Measurements from ENCODE around the gene EIF3A. TPM values are rescaled to one million over a fixed set of nuclear protein-coding genes. Genes with fewer than 3 reads are reported as not detected.

The EIF3A gene
- total RNA-seq: 91.2 and 117 TPM in 2 replicates

GRCh38 chr10:119080521-119081259 is at the start of gene EIF3A:
EIF3A (minus strand) TSS chr10:119080817; CDS start chr10:119080676, 141 bp downstream.

GRCh38 chr10:119103903-119104653 is 23.5 kb upstream of the EIF3A start, which contains the start of gene DENND10:
DENND10 (plus strand) TSS chr10:119104113; CDS start chr10:119104143, 30 bp downstream.

GRCh38 chr10:119029613-119030420 is 50.8 kb downstream of the EIF3A start, which contains the start of gene NANOS1:
NANOS1 (plus strand) TSS chr10:119029714; CDS start chr10:119029802, 88 bp downstream.

Other genes with a start within 250 kb of the EIF3A start
- 0.14 and 0.18 TPM in 2 replicates for gene NANOS1, start 51.1 kb downstream of the EIF3A start, total RNA-seq
- 102 and 106 TPM in 2 replicates for gene DENND10, start 23.3 kb upstream of the EIF3A start, total RNA-seq
- gene SFXN4, start 84.9 kb upstream of the EIF3A start, total RNA-seq: 9.5 and 11.5 TPM in 2 replicates
- gene PRDX3, start 98.0 kb upstream of the EIF3A start, total RNA-seq: 134 and 153 TPM in 2 replicates
- gene GRK5, start 126.8 kb upstream of the EIF3A start, total RNA-seq: 29.8 and 42.1 TPM in 2 replicates